HL-60 (cell line): ENCODE data around the gene RASAL3.

Source experiments
- DNase-seq, 2 experiments: peaks; one replicate each; pipeline ENCODE4 v3.0.0-alpha.2; 2010 to 2020; ENCODE audit warnings: low read depth in 1 of 2, low spot score in 1 of 2
- H3K27ac ChIP-seq: fragments of 250-450 bp; sonication (Bioruptor Pico); replicated peaks from 2 replicates; pipeline ENCODE4 v1.5.1; 2020; ENCODE audit warnings: mild to moderate bottlenecking, moderate library complexity
- H3K27me3 ChIP-seq: fragments of 250-450 bp; sonication (Bioruptor Pico); 2 replicates; pipeline ENCODE4 v1.5.1; 2021; ENCODE audit warnings: mild to moderate bottlenecking, moderate library complexity; ENCODE audit not compliant: insufficient read depth, poor library complexity, severe bottlenecking
- H3K4me3 ChIP-seq: replicated peaks from 2 replicates; pipeline ENCODE4 v1.5.1; 2011; ENCODE audit warnings: mild to moderate bottlenecking, control low read depth, low read length; ENCODE audit not compliant: insufficient read depth
- CTCF ChIP-seq: IDR thresholded peaks from one replicate; pipeline ENCODE4 v1.5.1; 2011; ENCODE audit warnings: low read length, control low read depth, inconsistent platforms; ENCODE audit not compliant: insufficient read depth
- GABPA ChIP-seq: IDR thresholded peaks from 2 replicates; pipeline ENCODE4 v1.6.1; 2012; ENCODE audit warnings: low read depth
- POLR2AphosphoS5 ChIP-seq: IDR thresholded peaks from 2 replicates; pipeline ENCODE4 v1.6.1; 2012; ENCODE audit warnings: low read depth
- SPI1 ChIP-seq: IDR thresholded peaks from 2 replicates; pipeline ENCODE4 v1.6.1; 2012; ENCODE audit warnings: low read depth, mild to moderate bottlenecking, borderline replicate concordance
- TF ChIP-seq, protein P1 (sequence below): IDR thresholded peaks from 2 replicates; pipeline ENCODE4 v1.6.1; 2012; ENCODE audit warnings: low read depth; ENCODE audit not compliant: insufficient replicate concordance

The RASAL3 gene

GRCh38 chr19:15438577-15438976 is 25.8 kb downstream of the RASAL3 start:
- no peak overlapping the region for H3K4me3 ChIP-seq
- no peak for DNase-seq
- no peaks in the 10 kb centered on the region for H3K27me3 ChIP-seq
- TF ChIP-seq SPI1 (no peak), POLR2AphosphoS5 (no peak), GABPA (no peak), CTCF (no peak)
- TF ChIP-seq, protein P1, sequence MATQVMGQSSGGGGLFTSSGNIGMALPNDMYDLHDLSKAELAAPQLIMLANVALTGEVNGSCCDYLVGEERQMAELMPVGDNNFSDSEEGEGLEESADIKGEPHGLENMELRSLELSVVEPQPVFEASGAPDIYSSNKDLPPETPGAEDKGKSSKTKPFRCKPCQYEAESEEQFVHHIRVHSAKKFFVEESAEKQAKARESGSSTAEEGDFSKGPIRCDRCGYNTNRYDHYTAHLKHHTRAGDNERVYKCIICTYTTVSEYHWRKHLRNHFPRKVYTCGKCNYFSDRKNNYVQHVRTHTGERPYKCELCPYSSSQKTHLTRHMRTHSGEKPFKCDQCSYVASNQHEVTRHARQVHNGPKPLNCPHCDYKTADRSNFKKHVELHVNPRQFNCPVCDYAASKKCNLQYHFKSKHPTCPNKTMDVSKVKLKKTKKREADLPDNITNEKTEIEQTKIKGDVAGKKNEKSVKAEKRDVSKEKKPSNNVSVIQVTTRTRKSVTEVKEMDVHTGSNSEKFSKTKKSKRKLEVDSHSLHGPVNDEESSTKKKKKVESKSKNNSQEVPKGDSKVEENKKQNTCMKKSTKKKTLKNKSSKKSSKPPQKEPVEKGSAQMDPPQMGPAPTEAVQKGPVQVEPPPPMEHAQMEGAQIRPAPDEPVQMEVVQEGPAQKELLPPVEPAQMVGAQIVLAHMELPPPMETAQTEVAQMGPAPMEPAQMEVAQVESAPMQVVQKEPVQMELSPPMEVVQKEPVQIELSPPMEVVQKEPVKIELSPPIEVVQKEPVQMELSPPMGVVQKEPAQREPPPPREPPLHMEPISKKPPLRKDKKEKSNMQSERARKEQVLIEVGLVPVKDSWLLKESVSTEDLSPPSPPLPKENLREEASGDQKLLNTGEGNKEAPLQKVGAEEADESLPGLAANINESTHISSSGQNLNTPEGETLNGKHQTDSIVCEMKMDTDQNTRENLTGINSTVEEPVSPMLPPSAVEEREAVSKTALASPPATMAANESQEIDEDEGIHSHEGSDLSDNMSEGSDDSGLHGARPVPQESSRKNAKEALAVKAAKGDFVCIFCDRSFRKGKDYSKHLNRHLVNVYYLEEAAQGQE = no peak
- H3K27ac ChIP-seq = no peak overlapping the region

- H3K27ac ChIP-seq = no peak overlapping the region
- TF ChIP-seq, protein P1 = no peak
- TF ChIP-seq CTCF (no peak), GABPA (no peak), SPI1 (no peak), POLR2AphosphoS5 (no peak)
- no peak for DNase-seq
- H3K4me3 ChIP-seq = no peak overlapping the region
- no peaks in the 10 kb centered on the region for H3K27me3 ChIP-seq
Measured at GRCh38 chr19:15438124-15438496, 26.2 kb downstream of the RASAL3 start.

DNA sequence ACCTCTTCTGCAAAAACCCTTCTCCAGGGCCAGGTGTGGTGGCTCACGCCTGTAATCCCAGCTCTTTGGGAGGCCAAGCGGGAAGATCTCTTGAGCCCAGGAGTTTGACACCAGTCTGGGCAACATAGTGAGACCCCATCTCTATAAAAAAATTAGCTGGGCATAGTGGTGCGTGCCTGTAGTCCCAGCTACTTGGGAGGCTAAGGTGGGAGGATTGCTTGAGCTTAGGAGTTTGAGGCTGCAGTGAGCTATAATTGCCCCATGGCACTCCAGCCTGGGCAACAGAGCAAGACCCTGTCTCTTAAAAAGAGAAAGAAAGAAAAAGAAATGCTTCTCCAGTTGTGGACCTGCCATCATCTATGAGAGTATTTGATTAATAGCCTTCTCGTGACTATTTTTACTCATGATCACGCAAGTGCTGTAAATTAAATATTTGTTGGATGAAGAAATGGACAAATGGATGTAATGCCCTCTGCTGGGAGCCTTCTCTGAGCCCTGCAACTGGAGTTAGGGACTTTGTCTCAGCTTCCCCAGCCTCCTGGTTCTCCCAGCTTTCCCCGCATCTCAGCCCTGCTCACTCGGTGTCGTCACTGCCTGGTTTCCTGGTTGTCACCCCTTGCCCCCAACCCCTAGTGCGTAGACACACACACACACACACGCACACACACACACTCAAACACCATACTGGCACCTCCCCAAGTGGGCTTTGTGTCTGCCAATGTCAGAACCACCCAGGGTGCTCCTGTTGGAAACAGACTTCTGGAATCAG is 26.8 kb downstream of the RASAL3 start:
- TF ChIP-seq POLR2AphosphoS5 (no peak), GABPA (no peak), SPI1 (no peak), CTCF (no peak)
- TF ChIP-seq, protein P1 = no peak
- no peak for DNase-seq
- H3K27me3 ChIP-seq = no peaks in the 10 kb centered on the region
- no peak overlapping the region for H3K4me3 ChIP-seq
- H3K27ac ChIP-seq = no peak overlapping the region
